HG03378 (cell line): ENCODE results near the gene AS3MT.
"Not testable (repeated sequence)": the region's sequence is repeated elsewhere in the genome, so short reads cannot be mapped to it uniquely, and the experiment has no call there.

Experiments
- ATAC-seq: cut with Tn5 transposase; IDR thresholded peaks from one replicate; pipeline ENCODE4 v1.9.1; 2021; ENCODE audit warnings: mild to moderate bottlenecking, moderate library complexity; ENCODE audit not compliant: unreplicated experiment

Gene AS3MT, protein sequence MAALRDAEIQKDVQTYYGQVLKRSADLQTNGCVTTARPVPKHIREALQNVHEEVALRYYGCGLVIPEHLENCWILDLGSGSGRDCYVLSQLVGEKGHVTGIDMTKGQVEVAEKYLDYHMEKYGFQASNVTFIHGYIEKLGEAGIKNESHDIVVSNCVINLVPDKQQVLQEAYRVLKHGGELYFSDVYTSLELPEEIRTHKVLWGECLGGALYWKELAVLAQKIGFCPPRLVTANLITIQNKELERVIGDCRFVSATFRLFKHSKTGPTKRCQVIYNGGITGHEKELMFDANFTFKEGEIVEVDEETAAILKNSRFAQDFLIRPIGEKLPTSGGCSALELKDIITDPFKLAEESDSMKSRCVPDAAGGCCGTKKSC

DNA sequence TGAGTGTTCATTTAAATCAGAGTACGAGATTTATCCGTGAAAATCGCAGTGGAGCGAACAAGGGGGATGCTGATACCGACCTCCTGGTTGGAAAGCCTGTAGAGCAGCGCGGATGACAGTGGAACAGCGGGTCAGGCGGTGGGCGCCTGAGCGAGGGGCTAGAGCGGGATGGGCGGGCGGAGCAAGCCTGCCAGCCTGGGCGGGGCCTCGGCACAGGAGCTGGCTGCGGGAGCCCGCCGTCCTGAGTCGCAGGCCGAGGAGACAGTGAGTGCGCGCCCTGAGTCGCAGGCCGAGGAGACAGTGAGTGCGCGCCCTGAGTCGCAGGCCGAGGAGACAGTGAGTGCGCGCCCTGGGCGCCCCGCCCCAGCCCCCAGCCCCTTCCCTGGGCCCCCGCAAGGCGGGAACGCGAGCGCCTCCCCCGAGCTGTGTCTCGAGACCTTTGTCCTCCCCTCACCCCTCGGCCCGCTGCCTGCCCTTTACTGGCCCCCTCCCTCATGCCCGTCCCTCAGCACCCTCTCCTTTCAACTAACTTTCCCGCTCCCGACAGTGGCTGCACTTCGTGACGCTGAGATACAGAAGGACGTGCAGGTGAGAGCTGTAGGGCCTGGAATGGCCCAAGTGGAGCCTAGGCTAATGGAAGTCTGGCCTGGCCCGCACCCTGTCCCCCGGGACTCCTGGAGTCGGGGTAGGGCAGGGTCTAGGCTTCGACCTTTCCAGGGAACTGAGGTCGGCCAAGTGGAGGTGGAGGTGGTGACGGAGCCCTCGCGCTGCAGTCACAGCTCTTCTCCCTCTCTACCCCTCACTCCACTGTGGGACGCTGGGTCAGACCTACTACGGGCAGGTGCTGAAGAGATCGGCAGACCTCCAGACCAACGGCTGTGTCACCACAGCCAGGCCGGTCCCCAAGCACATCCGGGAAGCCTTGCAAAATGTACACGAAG lies at the start of gene AS3MT:
Gene AS3MT (plus strand): TSS at position 213 of the 941 bp plus-strand sequence. CDS start 123 bp downstream, at position 336.
- ATAC-seq: no peak

DNA sequence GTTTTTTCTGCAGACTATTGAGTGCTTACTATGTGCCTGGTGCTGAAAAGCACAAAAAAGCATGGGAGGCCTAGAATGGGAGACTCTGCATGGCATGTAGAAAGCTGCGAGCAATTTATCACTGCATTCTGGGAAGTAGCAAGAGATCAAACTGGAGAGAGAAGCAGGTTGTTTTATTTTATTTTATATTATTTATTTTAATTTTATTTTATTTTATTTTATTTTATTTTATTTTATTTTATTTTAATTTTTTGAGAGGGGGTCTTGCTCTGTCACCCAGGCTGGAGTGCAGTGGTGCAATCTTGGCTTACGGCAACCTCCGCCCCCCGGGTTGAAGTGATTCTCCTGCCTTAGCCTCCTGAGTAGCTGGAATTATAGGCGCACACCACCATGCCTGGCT lies 49.3 kb upstream of the AS3MT start:
- not testable (repeated sequence) for ATAC-seq

DNA sequence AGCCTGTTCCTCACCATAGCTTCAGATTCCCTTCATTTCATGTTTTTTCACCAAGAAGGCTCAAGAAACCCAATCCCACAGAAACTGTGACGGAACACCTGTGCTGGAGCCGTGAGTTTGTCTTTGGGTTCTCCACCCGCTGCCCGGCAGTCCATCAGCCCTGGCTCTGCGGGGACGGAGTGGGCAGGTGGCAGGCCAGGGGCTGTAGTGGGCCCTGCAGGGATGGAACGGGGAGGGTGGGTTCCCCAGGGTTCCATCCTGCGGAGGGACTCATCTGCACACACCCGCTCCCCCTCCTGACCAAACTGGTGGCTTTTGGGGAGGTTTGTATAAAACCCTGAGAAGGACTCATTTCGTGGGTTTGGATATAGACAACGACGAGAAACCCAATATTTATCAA lies 47.0 kb upstream of the AS3MT start:
- ATAC-seq: no peak

DNA sequence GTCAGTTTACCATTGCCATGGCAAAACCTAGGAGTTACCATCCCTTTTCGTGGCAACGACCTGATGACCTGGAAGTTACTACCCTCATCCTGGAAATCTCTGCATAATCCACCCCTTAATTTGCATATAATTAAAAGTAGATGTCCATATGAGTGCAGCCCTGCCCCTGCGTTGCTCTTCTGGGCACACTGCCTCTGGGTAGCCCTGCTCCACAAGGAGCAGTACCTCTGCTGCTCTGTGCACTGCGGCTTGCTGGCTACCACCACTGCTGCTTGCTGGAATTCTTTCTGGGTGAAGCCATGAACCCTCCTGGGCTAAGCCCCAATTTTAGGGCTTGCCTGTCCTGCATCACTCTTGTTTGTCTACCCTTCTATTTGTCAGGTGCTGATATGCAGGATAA lies 44.6 kb upstream of the AS3MT start:
- ATAC-seq: no peak

DNA sequence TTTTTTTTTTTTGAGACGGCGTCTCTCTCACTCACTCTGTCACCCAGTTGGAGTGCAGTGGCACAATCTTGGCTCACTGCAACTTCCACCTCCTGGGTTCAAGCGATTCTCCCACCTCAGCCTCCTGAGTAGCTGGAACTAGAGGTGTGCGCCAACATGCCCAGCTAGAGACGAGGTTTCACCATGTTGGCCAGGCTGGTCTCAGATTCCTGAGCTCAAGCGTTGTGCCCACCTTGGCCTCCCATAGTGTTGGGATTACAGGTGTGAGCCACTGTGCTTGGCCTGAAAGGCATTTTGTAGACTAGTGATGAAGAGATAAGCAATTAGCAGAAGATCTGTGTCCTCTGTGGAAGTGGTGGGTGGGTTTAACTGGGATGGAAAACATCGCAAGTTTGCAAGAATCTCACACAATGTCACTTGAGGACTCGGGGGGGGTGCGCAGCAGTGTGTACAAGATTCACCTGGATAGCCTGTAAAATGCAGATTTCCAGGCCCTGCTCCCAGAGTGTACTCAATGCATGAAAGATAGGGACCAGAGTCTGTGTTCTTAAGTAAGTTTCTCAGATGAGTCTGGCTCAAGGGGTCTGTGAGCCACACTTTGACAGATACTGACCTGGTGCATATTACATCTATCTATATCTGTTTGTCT lies 43.0 kb upstream of the AS3MT start:
- no peak for ATAC-seq

DNA sequence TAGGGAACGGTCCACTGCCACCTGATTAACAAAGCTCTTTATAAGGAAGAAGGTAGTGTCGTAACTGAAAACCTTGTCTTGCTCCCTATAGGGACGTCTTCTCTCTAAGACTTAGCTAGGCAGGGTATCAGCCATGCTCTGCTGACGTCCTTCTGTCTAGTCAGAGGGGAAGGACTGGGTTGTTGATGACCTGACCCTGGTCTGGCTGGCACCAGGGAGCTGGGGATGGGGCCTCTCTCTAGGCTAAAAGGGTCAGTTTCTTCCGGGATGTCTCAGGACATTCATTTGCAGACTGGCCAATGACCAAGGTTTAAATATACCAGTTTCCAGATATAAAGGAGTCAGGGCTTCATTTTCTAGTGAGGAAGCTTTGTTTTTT lies 41.7 kb upstream of the AS3MT start:
- ATAC-seq: no peak

DNA sequence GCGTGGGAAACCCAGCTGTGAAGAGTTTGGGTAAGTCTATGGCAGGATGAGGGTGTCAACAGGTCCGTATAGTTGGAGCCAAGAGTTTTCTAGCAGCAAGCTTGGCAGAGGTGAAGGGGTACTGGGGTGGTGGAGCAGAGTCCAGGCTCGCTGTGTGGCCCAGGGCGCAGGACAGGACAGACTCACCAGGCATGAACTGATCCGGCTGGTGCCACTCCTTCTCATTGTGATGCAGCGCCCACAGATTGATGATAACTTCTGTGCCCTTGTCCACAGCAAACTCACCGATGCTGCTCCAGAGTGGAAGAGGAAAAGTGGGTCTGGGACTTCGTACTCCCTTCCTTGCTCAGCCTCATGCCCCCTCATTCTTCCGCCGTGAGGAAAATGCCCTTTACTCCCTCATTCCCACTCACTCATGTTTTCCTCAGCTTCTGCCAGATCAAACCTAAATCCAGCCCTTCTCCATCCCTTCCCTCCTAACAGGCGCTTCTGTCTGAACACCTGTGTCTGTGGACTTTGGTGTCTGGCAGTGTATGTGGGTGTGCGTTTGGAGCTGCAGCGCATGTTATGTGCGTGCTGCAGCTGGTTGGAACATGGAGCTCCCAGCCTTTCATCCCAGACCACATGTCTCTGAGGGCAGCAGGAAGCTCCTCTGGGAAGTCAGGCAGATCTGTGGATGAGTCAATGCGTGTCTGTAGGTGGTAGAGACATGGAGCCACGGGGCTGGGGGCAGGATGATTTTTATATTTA lies 37.8 kb upstream of the AS3MT start:
- no peak for ATAC-seq

DNA sequence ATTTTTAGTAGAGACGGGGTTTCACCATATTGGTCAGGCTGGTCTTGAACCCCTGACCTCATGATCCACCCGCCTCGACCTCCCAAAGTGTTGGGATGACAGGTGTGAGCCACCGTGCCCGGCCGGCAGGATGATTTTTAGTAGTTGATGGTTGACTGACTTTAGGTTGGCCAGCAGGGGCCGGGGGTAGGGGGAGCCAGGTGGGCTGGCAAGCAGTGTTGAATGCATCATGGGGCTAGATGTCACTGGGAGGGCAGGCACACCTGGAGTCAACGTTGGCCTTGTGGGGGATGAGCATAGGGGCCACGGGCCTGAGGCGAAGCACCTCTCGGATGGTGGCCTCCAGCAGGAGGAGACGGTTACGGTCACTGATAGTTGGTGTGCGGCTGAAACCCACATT lies 37.0 kb upstream of the AS3MT start:
- ATAC-seq: no peak

DNA sequence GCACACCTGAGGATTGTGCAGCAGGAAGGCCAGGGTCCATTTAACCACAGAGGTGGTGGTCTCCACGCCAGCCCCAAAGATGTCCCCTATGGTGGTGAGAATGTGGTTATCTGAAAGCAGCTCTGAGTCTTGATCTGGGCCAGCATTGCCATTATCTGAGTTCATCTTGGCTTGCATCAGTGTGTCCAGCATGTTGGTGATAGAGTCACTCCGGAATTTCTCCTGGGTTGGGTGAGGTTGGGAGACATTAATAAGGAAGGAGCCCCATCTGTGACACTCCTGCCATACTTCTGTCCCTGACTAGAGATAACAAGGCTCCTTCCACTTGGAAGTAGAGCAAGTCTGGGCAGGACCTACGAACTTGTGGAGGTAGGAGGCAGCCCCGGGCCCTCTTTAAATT lies 36.3 kb upstream of the AS3MT start:
- ATAC-seq: no peak

DNA sequence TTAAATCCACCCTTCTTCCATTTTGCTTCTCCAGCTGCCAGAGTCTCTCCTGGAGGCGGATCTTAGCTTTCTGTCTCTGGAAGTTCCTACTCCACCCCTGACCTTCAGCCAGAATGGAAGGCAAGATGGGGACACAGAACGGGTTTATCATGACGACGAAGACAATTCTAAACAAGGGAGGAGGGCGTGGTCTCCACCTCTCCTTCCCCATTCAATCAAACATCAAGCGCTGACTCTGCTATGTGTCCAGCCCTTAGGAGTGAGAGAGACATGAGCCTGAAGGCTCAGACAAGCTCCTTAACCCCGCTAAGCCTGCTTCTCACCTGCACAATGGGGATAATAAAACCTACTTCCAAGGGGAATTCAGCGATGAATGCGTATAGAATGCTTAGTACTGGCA lies 35.1 kb upstream of the AS3MT start:
- no peak for ATAC-seq

DNA sequence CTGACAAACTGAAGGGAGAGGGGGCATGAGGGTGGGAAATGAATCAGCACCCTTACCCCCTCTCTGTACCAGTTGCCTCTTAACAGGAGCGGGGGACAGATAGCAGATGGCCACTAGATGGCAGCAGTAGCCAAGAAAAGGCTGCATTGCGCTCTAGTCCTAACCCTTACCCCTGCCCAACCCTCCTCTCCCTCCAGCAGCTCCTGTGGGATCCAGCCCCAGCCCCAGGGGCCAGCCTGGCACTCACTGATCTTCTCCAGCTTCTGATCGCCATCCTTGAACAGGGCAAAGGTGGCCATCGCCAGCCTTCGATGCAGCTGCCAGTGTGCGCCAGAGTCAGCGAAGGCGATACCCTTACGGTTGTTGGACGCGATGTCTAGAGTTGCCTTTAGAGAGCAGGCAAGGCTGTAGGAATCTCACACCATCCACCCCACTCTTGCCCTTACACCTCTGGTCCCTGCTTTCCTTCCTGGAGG lies 34.2 kb upstream of the AS3MT start:
- ATAC-seq: no peak

DNA sequence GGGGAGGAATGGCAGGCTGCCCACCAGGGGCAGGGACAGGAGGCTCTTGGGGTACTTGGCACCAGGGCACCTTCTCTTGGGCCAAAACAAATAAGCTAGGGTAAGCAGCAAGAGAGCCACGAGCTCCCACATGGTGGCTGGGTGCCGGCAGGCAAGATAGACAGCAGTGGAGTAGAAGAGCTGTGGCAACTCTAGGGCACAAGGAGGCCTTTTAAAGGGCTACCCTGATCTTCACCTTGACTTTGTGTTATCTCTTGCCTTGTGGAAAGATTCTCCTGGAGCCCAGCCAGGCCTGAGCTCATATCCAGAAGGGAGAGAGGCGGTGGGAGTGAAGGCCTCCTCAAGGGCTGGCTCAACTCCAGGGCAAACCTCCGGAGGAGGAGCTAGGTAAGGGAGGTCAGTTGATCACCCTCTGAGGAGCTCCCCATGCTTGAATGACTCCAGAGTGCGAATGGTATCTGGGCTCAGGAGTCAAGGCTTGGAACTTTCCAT lies 32.0 kb upstream of the AS3MT start, which contains the start of gene CYP17A1:
Gene CYP17A1 (minus strand): TSS at position 184 of the 492 bp plus-strand sequence. CDS start 52 bp downstream, at position 132.
- ATAC-seq: no peak

DNA sequence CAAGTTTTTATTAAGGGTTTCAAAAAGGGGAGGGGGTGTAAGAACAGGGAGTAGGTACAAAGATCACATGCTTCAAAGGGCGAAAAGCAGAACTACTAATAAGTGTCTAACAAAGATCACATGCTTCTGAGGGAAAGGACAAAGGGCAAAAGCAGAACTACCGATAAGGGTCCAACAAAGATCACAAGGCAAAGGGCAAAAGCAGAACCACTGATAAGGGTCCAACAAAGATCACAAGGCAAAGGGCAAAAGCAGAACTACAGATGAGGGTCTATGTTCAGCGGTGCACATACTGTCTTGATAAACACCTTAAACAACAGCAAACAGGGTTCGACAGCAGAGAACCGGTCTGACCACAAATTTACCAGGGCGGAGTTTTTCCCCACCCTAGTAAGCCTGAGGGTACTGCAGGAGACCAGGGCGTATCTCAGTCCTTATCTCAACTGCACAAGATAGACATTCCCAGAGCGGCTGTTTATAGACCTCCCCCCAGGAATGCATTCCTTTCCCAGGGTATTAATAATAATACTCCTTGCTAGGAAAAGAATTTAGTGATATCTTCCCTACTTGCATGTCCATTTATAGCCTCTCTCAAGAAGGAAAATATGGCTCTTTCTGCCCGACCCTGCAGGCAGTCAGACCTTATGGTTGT lies 30.9 kb upstream of the AS3MT start:
- ATAC-seq: not testable (repeated sequence)

DNA sequence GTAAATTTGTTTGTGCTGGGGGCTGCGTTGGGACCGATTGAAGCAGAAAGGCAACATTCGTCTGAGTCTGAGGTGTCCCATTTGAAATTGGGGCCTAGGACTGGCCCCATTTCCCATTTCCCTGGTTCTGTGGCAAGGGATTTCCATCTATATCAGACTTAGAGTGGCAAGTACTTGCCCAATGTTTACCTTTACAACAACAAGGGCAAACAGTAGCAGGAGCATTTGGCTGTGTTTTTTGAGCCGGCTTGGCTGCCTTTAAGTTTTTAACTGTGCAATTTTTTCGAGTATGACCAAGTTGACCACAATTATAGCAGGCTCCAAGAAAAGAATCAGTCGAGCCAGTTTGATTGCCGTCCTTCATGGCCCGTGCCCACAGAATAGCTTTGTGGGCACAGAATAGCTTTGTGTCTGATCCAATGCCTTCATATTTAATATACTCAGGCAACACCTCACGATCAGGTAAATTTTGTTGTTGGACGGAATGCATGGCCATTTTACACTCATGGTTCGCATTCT lies 27.4 kb upstream of the AS3MT start:
- ATAC-seq: no peak

DNA sequence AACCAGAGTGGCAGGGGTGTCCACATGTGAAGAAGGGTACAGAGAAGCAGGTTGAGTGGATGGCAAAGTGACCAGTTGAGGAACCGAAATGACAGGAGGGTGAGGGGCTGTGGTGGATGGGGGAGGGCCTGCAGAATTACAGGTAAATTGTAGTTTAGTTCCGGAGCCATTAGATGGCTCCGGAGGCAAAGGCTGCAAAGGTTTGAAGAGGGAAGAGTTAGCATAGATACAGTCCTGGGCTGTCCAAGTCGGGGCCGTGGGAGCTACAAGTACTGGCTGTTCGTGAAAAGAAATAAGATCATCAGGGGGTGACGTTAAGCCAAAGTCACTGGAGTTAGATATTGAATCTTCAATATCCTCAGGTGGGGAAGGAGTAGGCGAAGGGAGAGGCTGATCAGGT lies 26.1 kb upstream of the AS3MT start:
- not testable (repeated sequence) for ATAC-seq

DNA sequence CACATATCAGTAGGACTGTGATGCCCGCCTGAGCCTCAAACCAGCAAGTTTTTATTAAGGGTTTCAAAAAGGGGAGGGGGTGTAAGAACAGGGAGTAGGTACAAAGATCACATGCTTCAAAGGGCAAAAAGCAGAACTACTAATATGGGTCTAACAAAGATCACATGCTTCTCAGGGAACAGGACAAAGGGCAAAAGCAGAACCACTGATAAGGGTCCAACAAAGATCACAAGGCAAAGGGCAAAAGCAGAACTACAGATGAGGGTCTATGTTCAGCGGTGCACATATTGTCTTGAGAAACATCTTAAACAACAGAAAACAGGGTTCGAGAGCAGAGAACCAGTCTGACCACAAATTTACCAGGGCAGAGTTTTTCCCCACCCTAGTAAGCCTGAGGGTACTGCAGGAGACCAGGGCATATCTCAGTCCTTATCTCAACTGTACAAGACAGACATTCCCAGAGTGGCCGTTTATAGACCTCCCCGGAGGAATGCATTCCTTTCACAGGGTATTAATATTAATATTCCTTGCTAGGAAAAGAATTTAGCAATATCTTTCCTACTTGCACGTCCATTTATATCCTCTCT lies 25.0 kb upstream of the AS3MT start:
- not testable (repeated sequence) for ATAC-seq

DNA sequence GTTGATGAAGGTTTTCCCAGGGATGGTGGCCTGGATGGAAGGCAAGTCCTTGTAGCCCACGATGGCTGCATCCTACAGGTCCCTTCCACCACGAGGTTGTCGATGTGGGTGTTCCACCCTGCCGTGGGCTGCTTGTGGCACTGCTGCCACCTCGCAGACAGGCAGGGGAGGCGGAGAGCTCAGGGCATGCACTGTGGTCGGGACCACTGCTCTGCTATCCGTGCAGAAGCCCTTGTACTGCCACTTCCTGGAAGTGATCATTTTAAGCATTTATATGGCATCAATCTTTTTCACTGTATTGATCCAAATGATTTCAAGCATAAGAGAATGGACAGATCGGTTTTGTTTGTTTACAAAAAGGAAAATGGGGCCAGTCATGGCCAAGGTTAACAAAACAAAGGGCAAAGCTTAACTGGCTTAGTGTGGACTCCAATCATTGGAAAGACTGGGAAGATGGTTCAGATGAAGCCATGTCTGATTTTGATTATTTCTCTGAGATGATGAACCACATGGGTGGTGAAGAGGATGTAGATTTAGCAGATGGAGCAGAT lies 23.8 kb upstream of the AS3MT start:
- no peak for ATAC-seq

DNA sequence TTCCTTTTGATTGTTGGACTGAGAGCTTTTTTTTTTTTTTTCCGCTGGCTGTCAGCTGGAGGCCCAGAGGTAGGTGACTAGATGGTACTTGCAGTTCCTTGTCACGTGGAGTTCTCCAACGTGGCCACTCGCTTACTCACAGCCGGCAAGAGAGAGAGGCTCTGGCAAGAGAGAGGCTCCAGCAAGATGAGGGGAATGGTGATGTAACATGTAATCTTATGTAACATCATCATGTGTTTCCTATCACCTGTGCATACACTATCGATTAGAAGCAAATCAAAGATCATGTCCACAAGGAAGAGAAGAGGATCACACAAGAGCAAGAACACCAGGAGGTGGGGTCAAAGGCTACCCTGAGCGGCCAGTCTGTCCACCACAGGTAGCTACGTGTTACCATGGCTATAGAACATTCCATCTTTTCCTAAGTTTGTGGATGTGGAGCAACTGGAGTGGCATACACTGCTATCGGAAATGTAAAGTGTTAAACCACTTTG lies 19.2 kb upstream of the AS3MT start:
- no peak for ATAC-seq

DNA sequence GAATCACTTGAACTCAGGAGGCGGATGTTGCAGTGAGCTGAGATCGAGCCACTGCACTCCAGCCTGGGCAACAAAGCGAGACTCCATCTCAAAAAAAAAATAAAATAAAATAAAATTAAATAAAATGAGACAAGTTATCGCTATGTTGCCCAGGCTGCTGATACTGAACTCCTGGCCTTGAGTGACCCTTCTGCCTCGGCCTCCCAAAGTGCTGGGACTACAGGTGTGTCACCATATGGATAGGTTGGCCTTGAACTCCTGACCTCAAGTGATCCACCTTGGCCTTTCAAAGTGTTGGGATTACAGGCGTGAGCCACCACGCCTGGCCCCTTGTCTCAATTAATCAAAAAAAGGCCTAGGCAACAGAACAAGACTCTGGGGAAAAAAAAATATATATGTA lies 16.0 kb upstream of the AS3MT start:
- ATAC-seq: not testable (repeated sequence)
